Measurements from ENCODE around the gene SCO2.

SCO2 gene

DNA sequence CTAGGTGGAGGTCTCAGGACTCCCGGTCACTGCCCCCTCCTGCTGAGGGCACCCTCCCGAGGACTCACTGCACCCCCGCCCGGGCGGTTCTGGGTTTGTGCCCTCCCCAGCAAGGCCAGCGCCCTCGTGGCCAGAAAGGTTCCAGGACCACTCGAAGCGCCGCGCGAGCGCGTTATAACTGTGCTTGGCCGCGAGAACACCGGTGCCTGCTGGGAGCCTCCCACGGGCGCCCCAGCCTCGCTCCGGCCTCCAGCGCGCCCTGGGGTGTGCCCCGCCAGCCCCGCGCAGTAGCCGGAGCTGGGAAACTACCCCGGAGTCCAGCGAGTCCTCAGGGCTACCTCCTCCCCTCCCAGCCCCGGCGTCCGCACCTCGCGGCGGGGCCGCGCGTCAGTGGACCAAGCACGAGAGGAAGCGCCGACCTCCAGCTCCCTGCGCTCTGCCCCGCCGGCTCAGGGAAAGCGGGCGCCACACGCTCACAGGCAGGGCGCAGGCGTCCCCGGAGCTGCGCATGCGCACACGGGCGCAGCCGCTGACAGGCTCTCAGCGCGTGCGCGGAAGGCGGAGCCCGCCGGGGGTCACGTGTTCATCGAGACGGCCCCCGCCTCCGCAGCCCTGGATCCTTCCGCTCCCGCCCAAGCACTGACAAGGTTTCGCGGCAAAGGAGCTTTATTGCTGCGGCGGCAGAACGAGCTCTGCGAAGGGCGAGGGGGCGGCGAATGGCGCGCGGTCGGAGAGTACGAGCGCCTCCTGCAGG is at the start of gene SCO2:
Gene SCO2, minus strand, starts transcription at position 495 of the 754 bp plus-strand sequence. CDS start 1,187 bp downstream, outside the sequence.
- DNase-seq (ENCODE audit: low read depth) = peak; percentile 97

DNA sequence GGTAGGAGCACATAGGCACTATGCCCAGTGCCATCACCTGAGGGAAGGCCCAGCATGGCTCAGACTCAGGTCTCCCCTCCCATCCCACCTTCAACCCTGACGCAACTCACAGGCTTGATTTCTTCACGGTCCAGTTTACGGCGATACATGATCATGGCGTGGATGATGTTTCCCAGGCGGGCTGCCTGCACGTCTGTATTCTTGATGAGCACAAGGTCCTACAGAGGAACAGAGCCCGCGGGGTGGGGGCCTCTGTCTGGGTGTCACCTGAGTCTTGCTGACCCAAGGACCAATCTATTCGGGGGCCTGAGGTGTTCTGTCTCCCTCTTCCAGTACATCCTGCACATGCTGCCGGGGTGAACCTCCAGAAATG is 49.0 kb upstream of the SCO2 start:
- DNase-seq (ENCODE audit: low read depth) = no peak

DNA sequence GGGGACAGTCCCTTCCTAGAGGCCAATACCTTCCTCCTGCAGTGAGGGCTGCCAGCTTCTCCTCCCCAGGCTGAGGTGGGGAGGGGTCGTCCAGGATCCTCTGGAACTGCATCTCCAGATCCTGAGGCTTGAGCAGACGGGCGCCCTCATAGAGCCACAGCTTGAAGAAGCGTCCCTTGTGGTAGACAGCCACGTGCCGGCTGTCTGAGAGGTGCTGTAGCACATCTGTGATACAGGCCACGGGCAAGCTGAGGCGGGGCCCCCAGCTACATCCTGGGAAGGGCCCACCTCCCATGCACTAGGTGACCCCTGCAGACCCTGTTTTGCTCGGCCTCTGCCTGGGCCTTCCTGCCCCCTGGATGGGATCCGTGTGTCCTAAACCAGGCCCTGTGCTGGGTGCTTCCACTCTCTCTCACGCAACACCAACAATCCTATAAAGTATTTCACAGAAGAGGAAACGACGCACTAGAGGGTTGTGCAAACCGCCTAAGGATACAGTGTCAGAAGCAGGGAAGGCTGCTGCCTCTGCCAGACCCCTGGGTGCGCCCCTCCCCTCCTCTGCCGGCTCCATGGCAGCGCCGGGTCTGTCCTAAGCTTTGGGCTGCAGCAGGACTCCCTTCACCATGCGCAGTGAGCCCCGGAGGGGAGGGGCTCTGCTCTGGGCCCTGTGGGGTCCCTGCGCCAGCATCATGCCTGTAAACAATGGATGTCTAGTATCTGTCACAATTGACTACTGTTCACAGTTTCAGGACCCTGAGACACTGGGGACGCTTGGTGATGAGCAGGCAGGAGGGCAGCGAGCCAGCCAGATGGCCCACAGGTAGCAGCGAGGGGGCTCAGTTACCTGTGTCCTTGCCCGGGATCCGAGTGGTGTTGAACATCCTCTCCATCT is 48.3 kb upstream of the SCO2 start:
- no peak for DNase-seq (ENCODE audit: low read depth)

- DNase-seq (ENCODE audit: low read depth) = no peak
Observed at GRCh38 chr22:50572965-50573364, 47.6 kb upstream of the SCO2 start.

DNA sequence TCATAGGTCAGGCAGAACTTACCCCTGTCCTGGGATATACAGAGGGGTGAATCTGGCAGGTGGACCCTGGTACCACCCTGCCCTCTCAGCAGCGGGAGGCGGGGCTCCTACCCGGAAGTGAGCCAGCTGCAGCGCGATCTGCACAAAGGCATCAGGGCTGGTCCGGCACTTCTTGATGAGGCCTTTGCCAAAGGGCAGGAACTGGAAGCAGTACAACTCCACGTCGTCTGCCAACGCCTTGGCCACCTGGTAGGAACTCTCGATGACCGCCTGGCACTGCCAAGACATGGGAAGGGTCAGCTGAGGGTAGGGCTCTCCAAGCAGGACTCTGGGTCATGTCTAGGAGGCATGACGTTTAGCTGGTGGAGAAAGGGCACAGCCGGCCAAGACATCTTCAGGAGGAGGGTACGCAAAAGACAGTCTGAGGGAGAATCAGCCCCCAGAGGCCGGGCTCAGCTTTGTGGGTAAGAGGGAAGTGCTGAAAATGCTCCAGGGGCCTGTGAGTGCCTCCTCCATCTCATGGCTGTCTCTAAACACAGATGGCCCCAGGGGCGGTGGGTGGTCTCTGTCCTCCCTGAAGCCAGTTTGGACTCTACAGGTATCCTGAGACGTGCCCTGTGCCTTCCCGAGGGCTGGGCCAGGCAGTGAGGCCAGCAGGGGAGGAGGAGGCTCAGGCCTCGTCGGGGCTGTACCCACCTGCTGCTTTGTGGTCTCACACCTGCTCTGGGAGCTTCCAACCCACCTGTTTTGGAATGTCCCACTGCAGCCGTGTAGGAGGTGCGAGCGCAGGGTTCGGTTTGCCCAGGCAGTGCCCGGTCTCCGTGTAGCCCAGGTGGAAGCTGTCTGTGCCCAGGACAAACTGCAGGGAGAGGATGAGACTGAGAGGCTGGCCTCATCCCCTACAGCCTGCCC is 46.1 kb upstream of the SCO2 start:
- DNase-seq (ENCODE audit: low read depth) = no peak

DNA sequence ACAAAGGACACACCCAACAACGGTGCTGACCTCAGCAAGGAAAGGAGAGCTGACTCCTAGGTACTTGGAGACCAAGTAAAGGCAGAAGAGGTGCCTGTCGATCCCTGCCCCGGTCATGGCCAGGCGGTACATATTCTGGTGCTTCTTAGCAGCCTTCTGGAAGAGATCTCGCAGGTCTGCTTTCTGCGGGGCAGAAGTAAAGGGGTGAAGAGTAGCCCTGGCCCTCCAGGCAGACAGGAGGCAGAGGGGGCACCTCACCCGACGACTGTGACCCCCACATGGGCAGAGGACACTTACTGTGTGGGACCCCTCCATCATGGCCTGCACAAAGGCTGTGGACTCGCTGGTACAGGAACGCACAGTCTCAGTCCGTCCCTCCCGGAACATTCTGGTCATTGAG is 45.5 kb upstream of the SCO2 start:
- no peak for DNase-seq (ENCODE audit: low read depth)

DNA sequence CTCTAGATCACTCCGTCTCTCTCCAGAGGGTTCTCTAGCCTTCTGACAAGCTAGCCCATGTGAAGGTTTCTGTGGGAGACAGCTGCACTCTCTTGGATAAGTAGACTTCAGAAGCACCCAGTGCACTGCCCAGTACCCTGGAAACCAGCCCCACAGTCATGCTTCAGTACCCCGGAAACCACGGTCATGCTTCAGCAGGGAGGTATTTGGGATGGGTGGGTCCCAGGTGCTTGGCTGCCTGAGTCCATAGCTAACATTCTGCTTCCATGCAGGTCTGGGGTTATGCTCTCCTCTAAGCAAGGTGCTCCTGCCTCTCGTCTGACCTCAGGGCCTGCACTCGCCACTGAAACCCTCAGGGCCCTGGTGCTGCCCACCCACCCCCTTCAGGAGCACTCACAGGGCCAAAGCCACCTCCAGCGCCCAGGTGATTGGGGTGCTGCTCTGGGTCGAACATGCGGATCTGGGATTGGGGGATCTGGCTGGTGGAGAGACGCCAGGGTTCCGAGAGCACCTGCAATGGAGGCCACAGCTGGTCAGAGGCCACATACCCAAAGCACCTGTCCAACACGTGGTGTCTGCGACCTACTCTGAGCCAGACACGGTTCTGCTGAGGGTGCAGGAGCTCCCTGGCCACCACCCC is 44.6 kb upstream of the SCO2 start:
- no peak for DNase-seq (ENCODE audit: low read depth)

- DNase-seq (ENCODE audit: low read depth) = no peak
Observed at GRCh38 chr22:50569041-50569459, 43.7 kb upstream of the SCO2 start.

DNA sequence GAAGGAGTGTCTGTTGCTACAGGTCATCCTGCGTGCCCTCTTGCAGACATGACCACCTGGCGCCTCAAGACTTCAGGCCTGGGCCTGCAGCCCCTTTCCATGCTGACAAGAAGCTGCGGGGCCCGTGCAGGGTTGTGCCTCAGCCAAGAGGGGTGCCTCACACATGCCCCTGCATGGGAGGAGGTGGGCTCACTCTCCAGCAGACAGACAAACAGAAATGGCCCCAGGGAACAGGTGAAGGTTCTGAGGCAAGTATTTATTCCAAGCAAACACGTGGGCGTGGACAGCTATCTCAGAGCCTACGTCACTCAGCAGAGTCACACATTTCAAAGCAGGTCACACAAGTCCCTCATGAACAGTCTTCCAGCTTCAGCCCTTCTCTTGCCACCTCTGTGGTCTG is 43.2 kb upstream of the SCO2 start:
- no peak for DNase-seq (ENCODE audit: low read depth)

- DNase-seq (ENCODE audit: low read depth) = no peak
Observed at GRCh38 chr22:50567721-50568252, 42.4 kb upstream of the SCO2 start.

DNA sequence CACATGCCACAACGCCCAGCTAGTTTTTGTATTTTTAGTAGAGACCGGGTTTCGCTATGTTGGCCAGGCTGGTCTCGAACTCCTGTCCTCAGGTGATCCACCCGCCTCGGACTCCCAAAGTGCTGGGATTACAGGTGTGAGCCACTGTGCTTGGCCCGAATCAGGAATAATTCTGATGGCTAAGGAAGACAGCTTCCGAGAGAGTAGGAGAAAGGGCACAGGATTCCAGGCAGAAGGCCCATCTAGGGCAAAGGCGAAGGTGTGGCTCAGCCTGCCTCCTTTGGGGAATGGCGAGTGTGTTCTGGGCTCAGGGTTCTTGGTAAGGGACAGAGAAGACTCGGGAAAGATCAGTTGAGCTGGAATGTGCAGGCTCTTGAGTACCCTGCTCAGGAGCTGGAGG is 38.9 kb upstream of the SCO2 start:
- DNase-seq (ENCODE audit: low read depth) = no peak

- DNase-seq (ENCODE audit: low read depth) = no peak
Observed at GRCh38 chr22:50563413-50564160, 38.2 kb upstream of the SCO2 start.

GRCh38 chr22:50562523-50563412 is 37.4 kb upstream of the SCO2 start, which contains the start of gene SYCE3:
Gene SYCE3 (minus strand): TSS chr22:50562919. CDS start chr22:50556405, 6,514 bp downstream.
- peak; percentile 98 for DNase-seq (ENCODE audit: low read depth)

- no peak for DNase-seq (ENCODE audit: low read depth)
Observed at GRCh38 chr22:50561401-50562358, 36.3 kb upstream of the SCO2 start.

DNA sequence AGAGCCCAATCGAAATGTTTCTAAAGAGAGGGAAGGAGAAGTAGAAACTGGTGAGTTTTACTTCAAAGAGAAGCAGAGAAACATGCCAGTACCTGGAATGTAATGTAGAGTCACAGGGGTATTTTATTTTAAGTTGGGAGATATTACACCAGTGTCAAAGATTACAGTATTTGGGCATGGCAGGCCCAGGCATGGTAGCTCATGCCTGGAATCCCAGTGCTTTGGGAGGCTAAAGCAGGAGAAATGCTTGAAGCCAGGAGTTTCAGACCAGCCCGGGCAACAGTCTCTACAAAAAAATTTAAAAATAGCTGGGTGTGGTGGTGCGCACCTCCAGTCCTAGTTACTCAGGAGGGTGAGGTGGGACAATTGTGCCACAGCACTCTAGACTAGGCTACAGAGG is 34.6 kb upstream of the SCO2 start:
- DNase-seq (ENCODE audit: low read depth) = no peak

GRCh38 chr22:50556703-50557102 is 31.3 kb upstream of the SCO2 start:
- DNase-seq (ENCODE audit: low read depth) = no peak

GRCh38 chr22:50553310-50553709 is 27.9 kb upstream of the SCO2 start:
- no peak for DNase-seq (ENCODE audit: low read depth)

DNA sequence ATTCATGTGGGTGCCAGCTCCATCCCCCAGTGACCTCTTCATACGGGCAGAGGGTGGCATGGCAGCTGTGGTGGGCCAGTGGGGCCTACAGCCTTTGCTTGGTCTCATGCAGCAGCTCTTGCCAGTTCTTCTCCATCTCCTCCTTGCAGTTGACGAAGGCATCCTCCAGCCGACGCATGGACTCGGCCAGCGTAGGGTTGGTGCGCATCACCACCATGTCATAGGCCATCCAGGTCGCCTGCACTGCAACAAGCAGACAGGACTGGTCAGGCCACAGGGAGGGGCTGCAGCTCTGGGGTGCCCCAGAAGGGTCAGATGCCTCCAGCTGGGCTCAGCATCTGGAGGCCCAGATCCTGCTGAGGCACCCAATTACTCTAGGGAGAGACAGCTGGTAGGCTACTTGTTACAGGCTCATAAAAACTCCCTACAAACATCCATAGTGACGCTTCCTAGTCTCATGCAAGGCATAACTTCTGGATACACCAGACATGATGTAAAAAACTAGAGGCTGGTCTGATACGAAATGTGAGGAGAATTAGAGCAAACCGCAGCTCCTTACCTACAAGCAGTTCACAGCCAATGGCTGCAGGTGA is 25.9 kb upstream of the SCO2 start:
- no peak for DNase-seq (ENCODE audit: low read depth)
